ENCODE data around the gene TMEM82. TPM values are rescaled to one million over a fixed set of nuclear protein-coding genes. Genes with fewer than 3 reads are reported as not detected.

The TMEM82 gene
- total and polyA plus RNA-seq, 2 of the 13 experiments (the other 11 are each of a cell fraction or from before 2014, with no cell fraction given), result 0.24 to 0.97 TPM

DNA sequence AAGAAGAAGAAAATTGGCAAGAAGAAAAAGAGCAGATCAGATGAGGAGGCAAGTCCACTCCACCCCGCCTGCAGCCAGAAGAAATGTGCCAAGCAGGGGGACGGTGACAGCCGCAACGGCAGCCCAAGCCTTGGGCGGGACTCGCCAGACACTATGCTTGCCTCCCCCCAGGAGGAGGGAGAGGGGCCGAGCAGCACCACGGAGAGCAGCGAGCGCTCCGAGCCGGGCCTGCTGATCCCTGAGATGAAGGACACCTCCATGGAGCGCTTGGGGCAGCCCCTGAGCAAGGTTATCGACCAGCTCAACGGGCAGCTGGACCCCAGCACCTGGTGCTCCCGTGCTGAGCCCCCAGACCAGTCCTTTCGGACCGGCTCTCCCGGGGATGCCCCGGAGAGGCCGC lies 15.3 kb upstream of the TMEM82 start:
- 93% methylated on average over 13 of the region's 21 CpGs for whole genome bisulfite sequencing (ENCODE audit: low lambda C conversion rate)
- H3K4me1 ChIP-seq (ENCODE audit: insufficient read depth, low read length), result no peaks in the 10 kb centered on the region
- H3K9me3 ChIP-seq (ENCODE audit: low read length), result no peaks in the 10 kb centered on the region
- intact Hi-C loops (cut with micrococcal nuclease; ENCODE audit: unreplicated experiment), result no loop called here
- FAIRE-seq, result no peak
- H3K9ac ChIP-seq (ENCODE audit: insufficient read depth, low read depth, low read length), result no peak overlapping the region
- no peaks in the 10 kb centered on the region for H3K27me3 ChIP-seq (ENCODE audit: control insufficient read depth in 1 of 2, insufficient read depth in 2 of 2, low read length in 2 of 2)
- no peak overlapping the region for H2AFZ ChIP-seq (ENCODE audit: low read length)
- no peak overlapping the region for H3K4me3 ChIP-seq (replicated peaks in 1 of 3; ENCODE audit: insufficient read depth in 1 of 3, low read depth in 2 of 3, low read length in 3 of 3)
- in situ Hi-C loops (cut with HindIII; ENCODE audit: extremely low pct_ligation_motif_present, low pct_unique_long_range_greater_than_20kb), result no loop called here
- H3K79me2 ChIP-seq (ENCODE audit: insufficient read depth, low read length), result no peaks in the 10 kb centered on the region
- H3K27ac ChIP-seq (ENCODE audit: extremely low read length, insufficient read depth, low read length), result no peak overlapping the region
- ChIA-PET CTCF (ENCODE audit: low intra/inter-chr PET ratio, low total read pairs) (no interaction called here), POLR2A (no interaction called here)
- no peak for ATAC-seq
- no peak for TF ChIP-seq ZNF264 (CRISPR knock-in tag; IDR thresholded peaks at IDR 0.05)
- no peak for TF ChIP-seq SALL1 (CRISPR knock-in tag; IDR thresholded peaks at IDR 0.05)
- H3K4me2 ChIP-seq (ENCODE audit: low read depth, low read length), result no peak overlapping the region
- no TSS peak for BruUV-seq (replicated peaks)
- DNase-seq (ENCODE audit: low spot score), result no peak
- peaks cover 15 to 47% of the 10 kb centered on the region in 2 experiments; a peak in 4 of 5 replicates for H3K36me3 ChIP-seq (replicated peaks in 1 of 2; ENCODE audit: control insufficient read depth in 1 of 2, insufficient read depth in 2 of 2, low read length in 2 of 2)
- H4K20me1 ChIP-seq (ENCODE audit: insufficient read depth, low read length), result no peaks in the 10 kb centered on the region

DNA sequence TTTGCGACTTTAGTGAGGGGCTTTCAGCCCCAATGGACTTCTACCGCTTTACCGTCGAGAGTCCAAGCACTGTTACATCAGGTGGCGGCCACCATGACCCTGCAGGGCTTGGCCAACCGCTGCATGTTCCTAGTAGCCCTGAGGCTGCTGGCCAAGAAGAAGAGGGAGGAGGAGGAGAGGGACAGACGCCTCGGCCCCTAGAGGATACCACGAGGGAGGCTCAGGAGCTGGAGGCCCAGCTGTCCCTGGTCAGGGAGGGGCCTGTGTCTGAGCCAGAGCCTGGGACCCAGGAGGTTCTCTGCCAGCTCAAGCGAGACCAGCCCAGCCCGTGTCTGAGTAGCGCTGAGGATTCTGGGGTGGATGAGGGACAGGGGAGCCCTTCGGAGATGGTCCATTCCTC lies 14.9 kb upstream of the TMEM82 start:
- in situ Hi-C loops (cut with HindIII; ENCODE audit: extremely low pct_ligation_motif_present, low pct_unique_long_range_greater_than_20kb), result no loop called here
- Histone ChIP-seq H3K9ac (ENCODE audit: insufficient read depth, low read depth, low read length) (no peak overlapping the region), H3K36me3 (replicated peaks in 1 of 2; ENCODE audit: control insufficient read depth in 1 of 2, insufficient read depth in 2 of 2, low read length in 2 of 2) (peaks cover 15 to 49% of the 10 kb centered on the region in 2 experiments; a peak in 4 of 5 replicates), H3K4me1 (ENCODE audit: insufficient read depth, low read length) (no peaks in the 10 kb centered on the region), H3K27me3 (ENCODE audit: control insufficient read depth in 1 of 2, insufficient read depth in 2 of 2, low read length in 2 of 2) (no peaks in the 10 kb centered on the region), H3K9me3 (ENCODE audit: low read length) (no peaks in the 10 kb centered on the region), H2AFZ (ENCODE audit: low read length) (no peak overlapping the region), H3K27ac (ENCODE audit: extremely low read length, insufficient read depth, low read length) (no peak overlapping the region), H4K20me1 (ENCODE audit: insufficient read depth, low read length) (no peaks in the 10 kb centered on the region), H3K79me2 (ENCODE audit: insufficient read depth, low read length) (no peaks in the 10 kb centered on the region), H3K4me2 (ENCODE audit: low read depth, low read length) (no peak overlapping the region), H3K4me3 (replicated peaks in 1 of 3; ENCODE audit: insufficient read depth in 1 of 3, low read depth in 2 of 3, low read length in 3 of 3) (no peak overlapping the region)
- intact Hi-C loops (cut with micrococcal nuclease; ENCODE audit: unreplicated experiment), result no loop called here
- no peak for ATAC-seq
- FAIRE-seq, result no peak
- CTCF ChIA-PET (ENCODE audit: low intra/inter-chr PET ratio, low total read pairs), result no interaction called here
- no TSS peak for BruUV-seq (replicated peaks)
- DNase-seq (ENCODE audit: low spot score), result no peak
- TF ChIP-seq RBM39 (IDR thresholded peaks at IDR 0.05; ENCODE audit: low read depth, low read length, poor library complexity, severe bottlenecking) (no peak), MED1 (CRISPR knock-in tag; IDR thresholded peaks at IDR 0.05) (no peak), ZNF652 (CRISPR knock-in tag; IDR thresholded peaks at IDR 0.05; ENCODE audit: borderline replicate concordance, low read depth) (no peak), ZFAT (CRISPR knock-in tag; conservative IDR thresholded peaks at IDR 0.05) (no peak), ZFP1 (CRISPR knock-in tag; IDR thresholded peaks at IDR 0.05) (no peak), ONECUT2 (CRISPR knock-in tag; IDR thresholded peaks at IDR 0.05) (no peak), SNAPC2 (CRISPR knock-in tag; IDR thresholded peaks at IDR 0.05) (no peak)
- TF ChIP-seq, protein P1, sequence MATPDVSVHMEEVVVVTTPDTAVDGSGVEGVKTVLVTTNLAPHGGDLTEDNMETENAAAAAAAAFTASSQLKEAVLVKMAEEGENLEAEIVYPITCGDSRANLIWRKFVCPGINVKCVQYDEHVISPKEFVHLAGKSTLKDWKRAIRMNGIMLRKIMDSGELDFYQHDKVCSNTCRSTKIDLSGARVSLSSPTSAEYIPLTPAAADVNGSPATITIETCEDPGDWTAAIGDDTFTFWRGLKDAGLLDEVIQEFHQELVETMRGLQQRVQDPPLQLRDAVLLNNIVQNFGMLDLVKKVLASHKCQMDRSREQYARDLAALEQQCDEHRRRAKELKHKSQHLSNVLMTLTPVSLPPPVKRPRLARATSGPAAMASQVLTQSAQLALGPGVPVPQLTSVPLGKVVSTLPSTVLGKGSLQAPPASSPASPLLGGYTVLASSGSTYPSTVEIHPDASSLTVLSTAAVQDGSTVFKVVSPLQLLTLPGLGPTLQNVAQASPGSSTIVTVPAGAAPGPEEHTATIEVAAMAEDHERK (CRISPR knock-in tag; IDR thresholded peaks at IDR 0.05; ENCODE audit: low read depth), result no peak
- WGBS (ENCODE audit: low lambda C conversion rate), result 99% methylated on average over 8 of the region's 13 CpGs
- POLR2A ChIA-PET, result no interaction called here
